H1 (cell line): ENCODE measurements around the gene ANO9. TPM values are rescaled to one million over a fixed set of nuclear protein-coding genes. Genes with fewer than 3 reads are reported as not detected.

Experiments
- BACH1 ChIP-seq: IDR thresholded peaks from 2 replicates; pipeline ENCODE4 v1.6.1; 2012; ENCODE audit warnings: low read length, improper control_type of control experiment
- CHD2 ChIP-seq: IDR thresholded peaks from 2 replicates; pipeline ENCODE4 v1.6.1; 2012; ENCODE audit warnings: low read length, improper control_type of control experiment
- EGR1 ChIP-seq: IDR thresholded peaks from 2 replicates; pipeline ENCODE4 v1.6.1; 2011; ENCODE audit warnings: low read depth, low read length, borderline replicate concordance
- FOSL1 ChIP-seq: IDR thresholded peaks from 2 replicates; pipeline ENCODE4 v1.6.1; 2011; ENCODE audit warnings: mild to moderate bottlenecking, low read depth, low read length, moderate library complexity; ENCODE audit not compliant: insufficient read depth
- POLR2AphosphoS5 ChIP-seq: IDR thresholded peaks from 2 replicates; pipeline ENCODE4 v1.6.1; 2011; ENCODE audit warnings: low read depth, low read length
- RNF2 ChIP-seq: fragments of 200-900, 300-1000 bp; sonication (generic); IDR thresholded peaks from 2 replicates; pipeline ENCODE4 v1.7.1; 2016; ENCODE audit warnings: borderline replicate concordance, low read depth, mild to moderate bottlenecking, antibody characterized with exemption, low read length; ENCODE audit not compliant: poor library complexity, severe bottlenecking; ENCODE audit errors: missing control alignments
- SP1 ChIP-seq: IDR thresholded peaks from 2 replicates; pipeline ENCODE4 v1.6.1; 2011; ENCODE audit warnings: low read depth, low read length
- SRF ChIP-seq: IDR thresholded peaks from 2 replicates; pipeline ENCODE4 v1.6.1; 2011; ENCODE audit warnings: mild to moderate bottlenecking, low read depth, low read length, moderate library complexity
- TAF1 ChIP-seq: IDR thresholded peaks from 2 replicates; pipeline ENCODE4 v1.6.1; 2011; ENCODE audit warnings: mild to moderate bottlenecking, low read depth, low read length
- ZNF274 ChIP-seq: IDR thresholded peaks from 2 replicates; pipeline ENCODE4 v1.7.0; 2012; ENCODE audit warnings: low read length, borderline replicate concordance; ENCODE audit errors: extremely low read depth
- polyA plus RNA-seq, 7 experiments: library from polyadenylated mRNA; depleted of rRNA in 3 of 7; stranded (reverse) in 5 of 7; unstranded in 2 of 7; fragments of >200 nt in 5 of 7; fragments of 200-250 nt in 2 of 7; gene quantifications; 1 replicate in 5 of 7; 2 replicates in 1 of 7; 4 replicates in 1 of 7; pipeline versions ENCODE4 v1.2.1 to v1.2.3, GENCODE V29; 2011 to 2013; ENCODE audit warnings: missing spikeins in 2 of 7, mixed read lengths in 2 of 7
- total RNA-seq: library from RNA; stranded (reverse); fragmentation: NEBNext Ultra II Directional; extraction: Animal tissue kit (Norgen Biotek cat#: 25700); gene quantifications from 2 replicates; pipeline ENCODE4 v1.2.1, GENCODE V29; 2021
- TF ChIP-seq, protein P1 (sequence below): fragments of 300-600 bp; sonication (generic); IDR thresholded peaks from 2 replicates; pipeline ENCODE4 v1.7.1; 2012; ENCODE audit warnings: low read length, moderate library complexity, mild to moderate bottlenecking, inconsistent platforms; ENCODE audit not compliant: insufficient replicate concordance

ANO9 gene
- total and polyA plus RNA-seq, 2 of the 8 experiments (the other 6 are each of a cell fraction or from before 2014, with no cell fraction given): 20.0 to 20.7 TPM

DNA sequence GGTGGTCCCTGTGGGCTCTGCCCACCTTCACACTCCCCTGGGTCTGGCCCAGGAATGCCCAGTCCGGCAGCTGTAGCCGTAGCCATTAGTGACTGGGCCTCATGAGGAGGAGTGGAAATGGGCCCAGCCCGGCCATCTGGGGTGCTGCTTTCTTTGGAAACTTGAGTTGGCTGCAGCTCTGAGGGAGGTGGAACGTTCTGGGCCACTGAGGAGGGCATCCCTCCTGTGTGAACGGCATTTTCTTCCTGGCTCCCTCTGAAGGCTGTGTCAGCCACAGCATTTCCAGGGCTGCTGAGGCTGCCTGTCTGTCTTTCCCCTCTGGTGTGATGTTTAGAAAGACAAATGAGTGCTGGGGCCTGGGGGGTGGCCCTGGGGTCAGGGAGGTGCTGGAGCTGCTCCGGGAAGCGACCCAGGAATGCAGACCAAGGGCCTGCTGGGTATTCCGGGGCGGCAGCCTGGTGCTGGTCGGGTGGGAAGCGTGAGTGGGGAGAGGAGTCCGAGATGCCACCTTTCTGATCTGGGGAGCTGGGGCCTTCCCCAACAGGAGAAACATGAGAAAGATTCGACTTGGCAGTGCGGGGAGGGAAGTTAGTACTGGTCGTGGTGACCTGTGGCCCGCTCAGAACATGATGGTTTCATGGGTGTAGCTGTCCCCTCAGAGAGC lies 35.4 kb upstream of the ANO9 start (continued):
- TF ChIP-seq, protein P1, sequence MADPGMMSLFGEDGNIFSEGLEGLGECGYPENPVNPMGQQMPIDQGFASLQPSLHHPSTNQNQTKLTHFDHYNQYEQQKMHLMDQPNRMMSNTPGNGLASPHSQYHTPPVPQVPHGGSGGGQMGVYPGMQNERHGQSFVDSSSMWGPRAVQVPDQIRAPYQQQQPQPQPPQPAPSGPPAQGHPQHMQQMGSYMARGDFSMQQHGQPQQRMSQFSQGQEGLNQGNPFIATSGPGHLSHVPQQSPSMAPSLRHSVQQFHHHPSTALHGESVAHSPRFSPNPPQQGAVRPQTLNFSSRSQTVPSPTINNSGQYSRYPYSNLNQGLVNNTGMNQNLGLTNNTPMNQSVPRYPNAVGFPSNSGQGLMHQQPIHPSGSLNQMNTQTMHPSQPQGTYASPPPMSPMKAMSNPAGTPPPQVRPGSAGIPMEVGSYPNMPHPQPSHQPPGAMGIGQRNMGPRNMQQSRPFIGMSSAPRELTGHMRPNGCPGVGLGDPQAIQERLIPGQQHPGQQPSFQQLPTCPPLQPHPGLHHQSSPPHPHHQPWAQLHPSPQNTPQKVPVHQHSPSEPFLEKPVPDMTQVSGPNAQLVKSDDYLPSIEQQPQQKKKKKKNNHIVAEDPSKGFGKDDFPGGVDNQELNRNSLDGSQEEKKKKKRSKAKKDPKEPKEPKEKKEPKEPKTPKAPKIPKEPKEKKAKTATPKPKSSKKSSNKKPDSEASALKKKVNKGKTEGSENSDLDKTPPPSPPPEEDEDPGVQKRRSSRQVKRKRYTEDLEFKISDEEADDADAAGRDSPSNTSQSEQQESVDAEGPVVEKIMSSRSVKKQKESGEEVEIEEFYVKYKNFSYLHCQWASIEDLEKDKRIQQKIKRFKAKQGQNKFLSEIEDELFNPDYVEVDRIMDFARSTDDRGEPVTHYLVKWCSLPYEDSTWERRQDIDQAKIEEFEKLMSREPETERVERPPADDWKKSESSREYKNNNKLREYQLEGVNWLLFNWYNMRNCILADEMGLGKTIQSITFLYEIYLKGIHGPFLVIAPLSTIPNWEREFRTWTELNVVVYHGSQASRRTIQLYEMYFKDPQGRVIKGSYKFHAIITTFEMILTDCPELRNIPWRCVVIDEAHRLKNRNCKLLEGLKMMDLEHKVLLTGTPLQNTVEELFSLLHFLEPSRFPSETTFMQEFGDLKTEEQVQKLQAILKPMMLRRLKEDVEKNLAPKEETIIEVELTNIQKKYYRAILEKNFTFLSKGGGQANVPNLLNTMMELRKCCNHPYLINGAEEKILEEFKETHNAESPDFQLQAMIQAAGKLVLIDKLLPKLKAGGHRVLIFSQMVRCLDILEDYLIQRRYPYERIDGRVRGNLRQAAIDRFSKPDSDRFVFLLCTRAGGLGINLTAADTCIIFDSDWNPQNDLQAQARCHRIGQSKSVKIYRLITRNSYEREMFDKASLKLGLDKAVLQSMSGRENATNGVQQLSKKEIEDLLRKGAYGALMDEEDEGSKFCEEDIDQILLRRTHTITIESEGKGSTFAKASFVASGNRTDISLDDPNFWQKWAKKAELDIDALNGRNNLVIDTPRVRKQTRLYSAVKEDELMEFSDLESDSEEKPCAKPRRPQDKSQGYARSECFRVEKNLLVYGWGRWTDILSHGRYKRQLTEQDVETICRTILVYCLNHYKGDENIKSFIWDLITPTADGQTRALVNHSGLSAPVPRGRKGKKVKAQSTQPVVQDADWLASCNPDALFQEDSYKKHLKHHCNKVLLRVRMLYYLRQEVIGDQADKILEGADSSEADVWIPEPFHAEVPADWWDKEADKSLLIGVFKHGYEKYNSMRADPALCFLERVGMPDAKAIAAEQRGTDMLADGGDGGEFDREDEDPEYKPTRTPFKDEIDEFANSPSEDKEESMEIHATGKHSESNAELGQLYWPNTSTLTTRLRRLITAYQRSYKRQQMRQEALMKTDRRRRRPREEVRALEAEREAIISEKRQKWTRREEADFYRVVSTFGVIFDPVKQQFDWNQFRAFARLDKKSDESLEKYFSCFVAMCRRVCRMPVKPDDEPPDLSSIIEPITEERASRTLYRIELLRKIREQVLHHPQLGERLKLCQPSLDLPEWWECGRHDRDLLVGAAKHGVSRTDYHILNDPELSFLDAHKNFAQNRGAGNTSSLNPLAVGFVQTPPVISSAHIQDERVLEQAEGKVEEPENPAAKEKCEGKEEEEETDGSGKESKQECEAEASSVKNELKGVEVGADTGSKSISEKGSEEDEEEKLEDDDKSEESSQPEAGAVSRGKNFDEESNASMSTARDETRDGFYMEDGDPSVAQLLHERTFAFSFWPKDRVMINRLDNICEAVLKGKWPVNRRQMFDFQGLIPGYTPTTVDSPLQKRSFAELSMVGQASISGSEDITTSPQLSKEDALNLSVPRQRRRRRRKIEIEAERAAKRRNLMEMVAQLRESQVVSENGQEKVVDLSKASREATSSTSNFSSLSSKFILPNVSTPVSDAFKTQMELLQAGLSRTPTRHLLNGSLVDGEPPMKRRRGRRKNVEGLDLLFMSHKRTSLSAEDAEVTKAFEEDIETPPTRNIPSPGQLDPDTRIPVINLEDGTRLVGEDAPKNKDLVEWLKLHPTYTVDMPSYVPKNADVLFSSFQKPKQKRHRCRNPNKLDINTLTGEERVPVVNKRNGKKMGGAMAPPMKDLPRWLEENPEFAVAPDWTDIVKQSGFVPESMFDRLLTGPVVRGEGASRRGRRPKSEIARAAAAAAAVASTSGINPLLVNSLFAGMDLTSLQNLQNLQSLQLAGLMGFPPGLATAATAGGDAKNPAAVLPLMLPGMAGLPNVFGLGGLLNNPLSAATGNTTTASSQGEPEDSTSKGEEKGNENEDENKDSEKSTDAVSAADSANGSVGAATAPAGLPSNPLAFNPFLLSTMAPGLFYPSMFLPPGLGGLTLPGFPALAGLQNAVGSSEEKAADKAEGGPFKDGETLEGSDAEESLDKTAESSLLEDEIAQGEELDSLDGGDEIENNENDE: no peak
- TF ChIP-seq POLR2AphosphoS5 (no peak), EGR1 (no peak), TAF1 (no peak), SP1 (no peak), CHD2 (no peak), FOSL1 (no peak), SRF (no peak), ZNF274 (no peak), BACH1 (no peak), RNF2 (no peak)
